A549 treated with ZK216348 at 1 μM for 4 hours (cell line): Measurements from ENCODE around the gene NUDT4. TPM values are rescaled to one million over a fixed set of nuclear protein-coding genes. Genes with fewer than 3 reads are reported as not detected.

ENCODE experiments used
- total RNA-seq: library from RNA; stranded (reverse); fragments of 200-300 nt; extraction: Qiagen RNA extraction; gene quantifications from 5 replicates; pipeline ENCODE4 v1.2.3, GENCODE V29; 2022; ENCODE audit warnings: low read depth

The NUDT4 gene
- 15.4 to 37.4 TPM (median 29.2 TPM) in 5 replicates for total RNA-seq

DNA sequence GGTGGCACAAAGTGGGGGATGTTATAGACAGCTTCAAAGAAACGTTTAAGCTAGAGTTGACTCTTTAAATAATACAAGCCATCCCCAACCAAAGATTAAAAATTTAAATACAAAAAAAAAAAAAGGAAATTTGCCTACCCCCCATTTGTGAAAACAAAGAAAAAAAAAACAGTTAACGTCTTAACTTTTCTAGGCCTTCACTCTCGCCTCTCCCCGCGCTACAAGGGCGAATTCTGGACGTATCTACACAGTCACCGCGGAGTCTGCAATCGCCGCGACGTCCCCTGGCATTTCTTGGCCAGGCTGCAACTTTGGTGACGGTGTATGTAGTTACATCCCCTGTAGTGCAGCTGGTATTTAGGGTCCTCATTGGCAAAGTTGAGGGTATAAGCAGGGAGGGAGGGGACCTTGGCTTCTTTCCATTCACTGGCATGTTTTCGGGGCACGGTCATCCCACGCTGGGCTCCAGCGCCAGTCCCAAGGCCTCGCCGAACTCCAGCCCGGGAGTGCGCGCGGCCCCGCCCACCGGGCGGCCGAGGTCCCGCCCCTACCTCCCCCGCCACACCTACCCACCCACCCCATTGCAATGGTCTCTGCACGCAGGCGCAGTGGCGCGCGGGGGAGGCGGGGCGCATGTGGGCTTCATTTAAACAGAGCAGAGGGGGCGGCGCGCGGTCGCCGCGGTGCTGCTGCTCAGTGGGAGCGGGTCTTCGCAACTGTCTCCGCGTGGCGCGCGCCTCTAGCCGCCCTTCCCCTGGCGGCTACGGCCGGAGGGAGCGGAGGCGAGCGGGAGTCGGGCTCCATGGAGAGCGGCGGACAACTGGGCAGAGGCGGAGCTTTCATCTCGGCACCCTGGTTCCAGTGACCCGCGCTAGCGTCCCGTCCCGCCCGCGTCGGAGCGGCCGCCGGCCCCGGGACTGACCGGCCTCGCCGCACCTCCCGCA is at the start of gene NUDT4:
Gene NUDT4, plus strand, starts transcription at position 674 of the 944 bp plus-strand sequence. CDS start 398 bp downstream, outside the sequence.

DNA sequence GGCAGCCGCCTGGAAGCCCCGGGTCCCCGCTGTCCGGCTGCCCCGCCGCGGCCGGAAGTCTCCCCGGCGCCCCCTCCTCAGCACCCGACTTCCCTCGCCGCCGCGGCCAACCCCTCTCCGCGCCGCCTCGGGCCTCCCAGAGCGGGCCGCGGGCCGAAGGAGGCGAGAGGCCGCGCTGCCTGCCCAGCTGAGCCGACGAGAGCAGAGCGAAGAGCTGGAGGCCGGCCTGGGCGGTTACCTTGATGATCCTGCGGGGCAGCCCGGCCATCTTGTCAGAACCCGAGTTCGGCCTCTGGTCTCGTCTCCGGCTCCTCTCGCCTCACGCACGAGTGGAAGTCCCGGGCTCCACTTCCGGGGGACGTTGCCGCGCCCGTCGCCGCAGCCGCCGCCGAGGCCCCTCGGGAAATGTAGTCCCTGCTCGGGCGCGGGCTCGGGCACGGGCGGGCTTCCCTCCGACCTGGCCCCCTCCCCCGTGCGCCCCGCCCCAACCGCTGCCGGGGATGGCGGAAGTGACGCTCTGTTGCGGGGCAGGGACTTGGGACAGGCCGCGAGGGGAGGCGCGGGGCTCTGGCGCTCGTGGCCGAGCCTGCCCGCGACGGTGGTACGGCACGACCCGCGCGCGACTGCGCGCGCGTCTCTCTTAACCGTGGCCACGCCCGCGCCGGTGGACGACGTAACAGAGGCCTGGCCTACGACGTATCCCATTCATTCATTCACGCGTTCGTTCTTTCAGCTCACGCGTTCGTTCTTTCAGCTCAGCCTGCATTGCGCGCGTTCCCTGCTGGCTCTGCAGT is 64.1 kb downstream of the NUDT4 start, which contains the start of gene UBE2N:
Gene UBE2N, minus strand, starts transcription at position 331 of the 794 bp plus-strand sequence. Its CDS starts 63 bp downstream, at position 268.

Other genes with a start within 250 kb of the NUDT4 start
- gene UBE2N, start 64.0 kb downstream of the NUDT4 start, total RNA-seq, result 129 to 198 TPM (median 154 TPM) in 5 replicates
- 45.9 to 81.1 TPM (median 48.8 TPM) in 5 replicates for gene MRPL42, start 89.6 kb downstream of the NUDT4 start, total RNA-seq
- gene SOCS2, start 194.8 kb downstream of the NUDT4 start, total RNA-seq, result 15.7 to 25.1 TPM (median 20.4 TPM) in 5 replicates